Measurements from ENCODE around the gene RXRB. TPM values are rescaled to one million over a fixed set of nuclear protein-coding genes. Genes with fewer than 3 reads are reported as not detected.

RXRB gene
- total and polyA plus RNA-seq, 2 of the 8 experiments (the other 6 are each of a cell fraction or from before 2014, with no cell fraction given), result 13.0 to 18.1 TPM

GRCh38 chr6:33164665-33165373, 35.6 kb downstream of the RXRB start:
- POLR2A ChIA-PET (ENCODE audit: partially characterized antibody), result interaction anchor here (1.2 to 4.0 kb wide), 6 partner anchors 15 to 192 kb away, joined by 3 to 22 read pairs (median 4); partner anchors contain the start of gene COL11A2

More at GRCh38 chr6:33164665-33165373, 35.6 kb downstream of the RXRB start:
- TF ChIP-seq CREB1 (IDR thresholded peaks at IDR 0.05) (peak; percentile 83), SIX5 (IDR thresholded peaks at IDR 0.05; ENCODE audit: low read depth, low read length) (no peak)
- Histone ChIP-seq H3K4me1 (replicated peaks in 1 of 4; ENCODE audit: control insufficient read depth in 3 of 4, insufficient read depth in 4 of 4, low read length in 3 of 4) (peaks cover 0 to 6% (median 2%) of the 10 kb centered on the region in 4 experiments; a peak in 6 of 7 replicates), H3K18ac (ENCODE audit: extremely low read depth, low read length) (no peak overlapping the region), H3K56ac (replicated peaks; ENCODE audit: insufficient read length, low read depth, low read length) (no peak overlapping the region), H2BK120ac (replicated peaks; ENCODE audit: low read depth, low read length) (no peak overlapping the region), H3K4me2 (ENCODE audit: insufficient read depth in 1 of 2, low read depth in 2 of 2, low read length in 2 of 2) (no peak overlapping the region), H3K9ac (replicated peaks in 1 of 4; ENCODE audit: extremely low read depth in 1 of 4, low read depth in 3 of 4, low read length in 3 of 4) (no peak overlapping the region; a peak in 1 of 7 replicates), H4K8ac (ENCODE audit: extremely low read depth, insufficient read depth, low read length) (peak overlapping the region; percentile 43; the same call in 1 of the 2 replicates), H3K79me1 (ENCODE audit: low read depth, low read length) (no peaks in the 10 kb centered on the region), H4K91ac (replicated peaks; ENCODE audit: insufficient read length, low read length) (no peak overlapping the region), H4K5ac (ENCODE audit: insufficient read length, low read depth, low read length) (no peak overlapping the region), H3K36me3 (ENCODE audit: control insufficient read depth in 2 of 4, insufficient read depth in 4 of 4, low read length in 3 of 4) (no peaks in the 10 kb centered on the region), H3K23me2 (ENCODE audit: low read depth, low read length) (peaks cover 7% of the 10 kb centered on the region; the same call in 1 of the 2 replicates), H3K14ac (ENCODE audit: insufficient read length) (no peak overlapping the region), H3K79me2 (ENCODE audit: control insufficient read depth in 1 of 2, insufficient read depth in 2 of 2, low read length in 2 of 2) (no peaks in the 10 kb centered on the region), H3K23ac (ENCODE audit: insufficient read length) (no peak overlapping the region), H3K4ac (replicated peaks; ENCODE audit: insufficient read length, low read depth, low read length) (no peak overlapping the region), H3K27ac (ENCODE audit: low read depth, low read length) (no peak overlapping the region), H2BK12ac (ENCODE audit: low read depth, low read length) (peak overlapping the region; percentile 39; the same call in 1 of the 2 replicates), H2BK15ac (ENCODE audit: low read length) (no peak overlapping the region), H4K20me1 (replicated peaks in 1 of 2; ENCODE audit: control insufficient read depth in 1 of 2, insufficient read depth in 2 of 2, low read length in 2 of 2) (no peaks in the 10 kb centered on the region), H3K27me3 (replicated peaks in 1 of 4; ENCODE audit: control insufficient read depth in 3 of 4, extremely low read depth in 1 of 4, insufficient read depth in 3 of 4, low read length in 3 of 4) (peaks cover 0 to 8% (median 2%) of the 10 kb centered on the region in 4 experiments; a peak in 4 of 7 replicates), H2AFZ (ENCODE audit: low read length) (no peak overlapping the region), H2AK5ac (ENCODE audit: low read depth, low read length) (no peak overlapping the region), H3K4me3 (ENCODE audit: extremely low read depth in 1 of 4, insufficient read depth in 2 of 4, low read depth in 3 of 4, low read length in 4 of 4) (no peak overlapping the region), H2BK20ac (ENCODE audit: low read length) (no peak overlapping the region), H2BK5ac (ENCODE audit: low read depth, low read length) (no peak overlapping the region), H3K9me3 (ENCODE audit: insufficient read depth in 2 of 2, low read depth in 1 of 2, low read length in 1 of 2) (no peaks in the 10 kb centered on the region)
- CTCF ChIA-PET (ENCODE audit: partially characterized antibody), result interaction anchor here (1.0 to 9.5 kb wide), 12 partner anchors 9 to 180 kb away, joined by 3 to 74 read pairs (median 6); no protein-coding TSS in a partner anchor
- 88% methylated on average over 10 of the region's 14 CpGs; no CpG with 5 or more reads in 1 of the 2 experiments for WGBS, 2 experiments (ENCODE audit: extremely low coverage in 1 of 2, insufficient coverage in 1 of 2, insufficient read length in 1 of 2, insufficient replicate concordance in 2 of 2, low coverage in 1 of 2, low lambda C conversion rate in 2 of 2, missing lambda C conversion rate in 1 of 2)
- DNase-seq (ENCODE audit: low read depth in 1 of 2, low spot score in 2 of 2) (no peak), FAIRE-seq (no peak)

Data from H1 (cell line).